Gastroesophageal sphincter (tissue), 4 donors: ENCODE data around the gene AKR1B15. TPM values are rescaled to one million over a fixed set of nuclear protein-coding genes. Genes with fewer than 3 reads are reported as not detected.
"Not testable (repeated sequence)": the region's sequence is repeated elsewhere in the genome, so short reads cannot be mapped to it uniquely, and the experiment has no call there.

Source experiments
- ATAC-seq: fragments of 150-250 bp; one replicate; pipeline ENCODE4 v1.9.1; 2016; ENCODE audit warnings: mild to moderate bottlenecking, moderate library complexity
- H3K27ac ChIP-seq, 4 donors: fragments of 200-600 bp; sonication (generic) in 3 of 4; 1 replicate in 3 of 4; 2 replicates in 1 of 4; pipeline ENCODE4 v1.5.1; 2016 to 2019
- H3K27me3 ChIP-seq: fragments of 200-600 bp; sonication (generic); one replicate; pipeline ENCODE4 v1.5.1; 2019
- H3K36me3 ChIP-seq, 2 donors: fragments of 200-600 bp; sonication (generic); one replicate each; pipeline ENCODE4 v1.5.1; 2019; ENCODE audit warnings: control low read depth in 1 of 2
- H3K4me1 ChIP-seq, 3 donors: fragments of 200-600 bp; sonication (generic); 1 replicate in 2 of 3; 2 replicates in 1 of 3; pipeline ENCODE4 v1.5.1; 2016 to 2019; ENCODE audit warnings: control low read depth in 2 of 3
- H3K4me3 ChIP-seq, 2 donors: fragments of 200-600 bp; sonication (generic); one replicate each; pipeline ENCODE4 v1.5.1; 2019; ENCODE audit warnings: mild to moderate bottlenecking in 1 of 2, moderate library complexity in 1 of 2
- H3K9me3 ChIP-seq, 3 donors: fragments of 200-600 bp; sonication (generic); one replicate each; pipeline ENCODE4 v1.5.1; 2017 to 2019; ENCODE audit warnings: control low read depth in 2 of 3
- CTCF ChIP-seq, 4 experiments: fragments of 200-600 bp in 2 of 4; fragments of 450-650 bp in 2 of 4; sonication (generic) in 1 of 4; IDR thresholded peaks; one replicate each; pipeline ENCODE4 v1.5.1; 2017 to 2019; ENCODE audit warnings: antibody characterized with exemption in 4 of 4, mild to moderate bottlenecking in 2 of 4, moderate library complexity in 2 of 4
- EP300 ChIP-seq: sonication (generic); formaldehyde crosslinking; IDR thresholded peaks from one replicate; pipeline ENCODE4 v1.6.1; 2017; ENCODE audit warnings: antibody characterized with exemption, mild to moderate bottlenecking
- POLR2A ChIP-seq, 2 donors: fragments of 450-650 bp; IDR thresholded peaks; one replicate each; pipeline ENCODE4 v1.6.1; 2017; ENCODE audit warnings: antibody characterized with exemption in 2 of 2, mild to moderate bottlenecking in 2 of 2, moderate library complexity in 1 of 2
- POLR2AphosphoS5 ChIP-seq: sonication (generic); formaldehyde crosslinking; IDR thresholded peaks from one replicate; pipeline ENCODE4 v1.6.1; 2017; ENCODE audit warnings: antibody characterized with exemption
- WGBS, 2 donors: methylation state at CpG; one replicate each; pipeline ENCODE4 v1.1.5; 2018; ENCODE audit warnings: low coverage in 1 of 2; 5-methylcytosine and 5-hydroxymethylcytosine counted together
- total RNA-seq, 4 donors: library from RNA; depleted of rRNA; stranded (reverse); fragments of >200 nt; gene quantifications; one replicate each; pipeline ENCODE4 v1.1.0, GENCODE V29; 2016

AKR1B15 gene
- total RNA-seq, 4 donors from 2014 or later: 0.35 TPM; not detected in 3

- 77 to 80% methylated on average over 5 to 6 of the region's 6 CpGs for WGBS, 2 donors
- Histone ChIP-seq H3K27ac (no peak overlapping the region), H3K4me3 (no peak overlapping the region), H3K4me1 (peaks cover 0 to 4% (median 0%) of the 10 kb centered on the region in 3 donors), H3K9me3 (no peaks in the 10 kb centered on the region), H3K36me3 (no peaks in the 10 kb centered on the region), H3K27me3 (peaks cover 4% of the 10 kb centered on the region)
- ATAC-seq: no peak
- no peak for TF ChIP-seq EP300
- TF ChIP-seq POLR2A (IDR thresholded peaks at IDR 0.05): no peak
- TF ChIP-seq CTCF (IDR thresholded peaks at IDR 0.05): no peak
- no peak for TF ChIP-seq POLR2AphosphoS5
These were observed 9.4 kb upstream of the AKR1B15 start for GRCh38 chr7:134539380-134540004.

GRCh38 chr7:134541501-134542194, 7.3 kb upstream of the AKR1B15 start:
- not testable (repeated sequence) for H3K27ac ChIP-seq, H3K27me3 ChIP-seq, H3K36me3 ChIP-seq, ATAC-seq, H3K4me1 ChIP-seq, H3K9me3 ChIP-seq, H3K4me3 ChIP-seq
- WGBS, 2 donors: 80 to 81% methylated on average over 7 to 8 of the region's 8 CpGs

- no peak for TF ChIP-seq EP300
- no peak for TF ChIP-seq POLR2A (IDR thresholded peaks at IDR 0.05)
- no peak for TF ChIP-seq CTCF (IDR thresholded peaks at IDR 0.05)
- TF ChIP-seq POLR2AphosphoS5: no peak
- WGBS, 2 donors: 61 to 68% methylated on average over 6 to 8 of the region's 8 CpGs
- H3K36me3 ChIP-seq: no peaks in the 10 kb centered on the region
- H3K4me3 ChIP-seq: no peak overlapping the region
- H3K9me3 ChIP-seq: no peaks in the 10 kb centered on the region
- peaks cover 4% of the 10 kb centered on the region for H3K27me3 ChIP-seq
- ATAC-seq: no peak
- peaks cover 0 to 5% (median 0%) of the 10 kb centered on the region in 3 donors for H3K4me1 ChIP-seq
- H3K27ac ChIP-seq: no peak overlapping the region
These were observed 6.6 kb upstream of the AKR1B15 start for GRCh38 chr7:134542195-134542771.

- H3K27me3 ChIP-seq: no peaks in the 10 kb centered on the region
- H3K4me1 ChIP-seq: peaks cover 0 to 15% (median 0%) of the 10 kb centered on the region in 3 donors
- H3K4me3 ChIP-seq: no peak overlapping the region
- TF ChIP-seq POLR2AphosphoS5 (no peak), EP300 (no peak), POLR2A (IDR thresholded peaks at IDR 0.05) (no peak), CTCF (IDR thresholded peaks at IDR 0.05) (no peak)
- no peaks in the 10 kb centered on the region for H3K9me3 ChIP-seq
- H3K27ac ChIP-seq: no peak overlapping the region
- H3K36me3 ChIP-seq: no peaks in the 10 kb centered on the region
- no peak for ATAC-seq
- 84 to 85% methylated on average over 4 of the region's 4 CpGs for WGBS, 2 donors
These were observed 3.5 kb upstream of the AKR1B15 start for GRCh38 chr7:134545380-134545779.

- no peaks in the 10 kb centered on the region for H3K36me3 ChIP-seq
- ATAC-seq: no peak
- no peak overlapping the region for H3K27ac ChIP-seq
- TF ChIP-seq POLR2AphosphoS5 (no peak), EP300 (no peak), CTCF (IDR thresholded peaks at IDR 0.05) (no peak), POLR2A (IDR thresholded peaks at IDR 0.05) (no peak)
- WGBS, 2 donors: 79 to 93% methylated on average over 2 of the region's 3 CpGs
- no peaks in the 10 kb centered on the region for H3K27me3 ChIP-seq
- no peaks in the 10 kb centered on the region for H3K9me3 ChIP-seq
- H3K4me1 ChIP-seq: peaks cover 0 to 15% (median 0%) of the 10 kb centered on the region in 3 donors
- no peak overlapping the region for H3K4me3 ChIP-seq
These were observed 3.0 kb upstream of the AKR1B15 start for GRCh38 chr7:134545918-134546317.
